Heart left ventricle (tissue), 16 donors: ENCODE data around the gene ARHGAP18. TPM values are rescaled to one million over a fixed set of nuclear protein-coding genes. Genes with fewer than 3 reads are reported as not detected.
A peak's percentile ranks its signal among the peaks of the same experiment; 100 is the strongest.

Experiments
- ATAC-seq, 4 donors: fragments of 200-7000 bp; cut with Tn5 transposase; one replicate each; pipeline ENCODE4 v1.9.1; 2020 to 2022; ENCODE audit warnings: moderate library complexity in 4 of 4, mild to moderate bottlenecking in 3 of 4, moderate number of reproducible peaks in 1 of 4
- DNase-seq, 5 donors: peaks; one replicate each; pipeline ENCODE4 v3.0.0-alpha.2; 2020
- H3K27ac ChIP-seq, 12 donors: fragments of 200-600 bp; sonication (generic) in 4 of 12; one replicate each; pipeline versions ENCODE4 v1.5.0 to v1.8.0; 2016 to 2022; ENCODE audit warnings: mild to moderate bottlenecking in 2 of 12
- H3K27me3 ChIP-seq, 9 donors: fragments of 200-600 bp; sonication (generic) in 2 of 9; one replicate each; pipeline versions ENCODE4 v1.5.1 to v1.8.0; 2016 to 2022; ENCODE audit warnings: mild to moderate bottlenecking in 3 of 9
- H3K36me3 ChIP-seq, 9 donors: fragments of 200-600 bp; sonication (generic) in 2 of 9; one replicate each; pipeline versions ENCODE4 v1.5.0 to v1.8.0; 2018 to 2022; ENCODE audit warnings: mild to moderate bottlenecking in 2 of 9
- H3K4me1 ChIP-seq, 12 donors: fragments of 200-600 bp; sonication (generic) in 4 of 12; one replicate each; pipeline versions ENCODE4 v1.5.0 to v1.8.0; 2016 to 2022; ENCODE audit warnings: mild to moderate bottlenecking in 3 of 12
- H3K4me3 ChIP-seq, 12 donors: fragments of 200-600 bp; sonication (generic) in 4 of 12; one replicate each; pipeline versions ENCODE4 v1.5.0 to v1.8.0; 2017 to 2022; ENCODE audit warnings: mild to moderate bottlenecking in 9 of 12, moderate library complexity in 4 of 12
- H3K9me3 ChIP-seq, 12 donors: fragments of 200-600 bp; sonication (generic) in 4 of 12; one replicate each; pipeline versions ENCODE4 v1.5.0 to v1.8.0; 2016 to 2022; ENCODE audit warnings: mild to moderate bottlenecking in 1 of 12
- POLR2A ChIP-seq, 2 donors: fragments of 450-650 bp; IDR thresholded peaks; one replicate each; pipeline ENCODE4 v1.6.1; 2017; ENCODE audit warnings: antibody characterized with exemption in 2 of 2, mild to moderate bottlenecking in 2 of 2, moderate library complexity in 2 of 2
- WGBS, 4 donors: extraction: QIAGEN DNeasy Blood & Tissue Kit in 2 of 4; methylation state at CpG; one replicate each; pipeline versions ENCODE4 v1.1.5 to v1.1.7; 2013 to 2018; 5-methylcytosine and 5-hydroxymethylcytosine counted together
- intact Hi-C, 10 donors: fragments of 100-400 bp; cut with DNase I; formaldehyde crosslinking; loops; one replicate each; pipeline versions ENCODE4 v1.11.1 to v1.14.2; 2022
- polyA plus RNA-seq, 2 donors: library from polyadenylated mRNA; stranded (reverse); fragments of 200-250 nt; gene quantifications; one replicate each; pipeline ENCODE4 v1.2.3, GENCODE V29; 2013
- total RNA-seq, 9 donors: library from RNA; depleted of rRNA in 2 of 9; stranded (reverse); fragments of >200 nt in 2 of 9; fragmentation: NEBNext Ultra II Directional in 3 of 9; extraction: Animal tissue kit (Norgen Biotek cat#: 25700) in 3 of 9; gene quantifications; one replicate each; pipeline versions ENCODE4 v1.1.0 to v1.2.4, GENCODE V29; 2016 to 2023
- TF ChIP-seq, protein P1 (sequence below), 12 donors: fragments of 200-600 bp; sonication (generic) in 4 of 12; IDR thresholded peaks; one replicate each; pipeline versions ENCODE4 v1.5.0 to v1.8.0; 2018 to 2022; ENCODE audit warnings: antibody characterized with exemption in 12 of 12, mild to moderate bottlenecking in 5 of 12
- donor health status: ischemic (EF 13 %, LVEDD 7.1; RV severe dilation, severe dysfunction).
- donor health status: healthy with polysubstance abuse.
- donor health status: DM: no; HTN: yes; CAD: no.
- donor health status: DM: no; HTN: no; CAD: no.
- donor health status: ischemic (EF 25% LVEDD 6.9; RV normal size, moderate dysfunction).
- donor health status: ischemic (EF 25% LVEDD 5.7; RV mildly dilated, moderate dysfunction).
- donor health status: healthy.
- donor health status: DM: yes; HTN: yes; CAD: no.
- donor health status: ischemic (EF 35%, LVEDD 5.7; RV mildly dilated, moderate dysfunction).
- donor health status: nonischemic (EF 11% LVEDD 7.7; RV severe dilation, severe dysfunction).
- donor health status: DM: yes; HTN: yes; CAD: no.
- donor health status: PGD.
- donor health status: ischemic (EF 29% LVEDD 5.4; RV normal size, mild dysfunction).
- donor health status: nonischemic (EF 23%, LVEDD 6.1; RV moderate dilation, normal function).

ARHGAP18 gene
- total and polyA plus RNA-seq, 11 donors: 1.6 to 26.4 (median 3.9) TPM

DNA sequence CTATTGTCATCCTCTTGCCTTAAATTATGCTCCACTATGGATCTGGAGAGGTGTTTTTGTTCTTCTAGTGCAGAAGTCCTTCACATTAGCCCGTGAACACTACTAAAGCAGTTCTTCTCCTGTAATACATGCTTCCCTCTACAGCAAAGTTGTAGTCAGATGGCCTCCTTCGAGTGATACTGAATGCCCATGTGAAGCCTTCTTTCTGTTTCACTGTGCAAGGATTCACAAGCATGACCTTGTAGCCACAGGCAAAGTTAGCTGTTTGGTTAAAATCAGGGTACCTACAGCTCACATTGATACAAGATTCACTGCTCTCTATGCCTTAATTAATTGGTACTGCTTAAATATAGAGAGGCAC lies 47.6 kb downstream of the ARHGAP18 start:
- no peak overlapping the region for H3K27ac ChIP-seq
- peaks cover 0 to 38% (median 10%) of the 10 kb centered on the region in 12 donors for H3K4me1 ChIP-seq
- intact Hi-C loops: loop anchor here in 1 of 10 donors (5.0 kb wide), 1 partner anchor 45 kb away; no protein-coding TSS in a partner anchor
- H3K9me3 ChIP-seq: no peaks in the 10 kb centered on the region
- H3K27me3 ChIP-seq: no peaks in the 10 kb centered on the region
- ATAC-seq: no peak
- TF ChIP-seq POLR2A (IDR thresholded peaks at IDR 0.05): no peak
- no peak overlapping the region for H3K4me3 ChIP-seq
- no peaks in the 10 kb centered on the region for H3K36me3 ChIP-seq
- WGBS, 4 donors: 77 to 95% (median 78%) methylated on average over 2 of the region's 2 CpGs
- DNase-seq: no peak

DNA sequence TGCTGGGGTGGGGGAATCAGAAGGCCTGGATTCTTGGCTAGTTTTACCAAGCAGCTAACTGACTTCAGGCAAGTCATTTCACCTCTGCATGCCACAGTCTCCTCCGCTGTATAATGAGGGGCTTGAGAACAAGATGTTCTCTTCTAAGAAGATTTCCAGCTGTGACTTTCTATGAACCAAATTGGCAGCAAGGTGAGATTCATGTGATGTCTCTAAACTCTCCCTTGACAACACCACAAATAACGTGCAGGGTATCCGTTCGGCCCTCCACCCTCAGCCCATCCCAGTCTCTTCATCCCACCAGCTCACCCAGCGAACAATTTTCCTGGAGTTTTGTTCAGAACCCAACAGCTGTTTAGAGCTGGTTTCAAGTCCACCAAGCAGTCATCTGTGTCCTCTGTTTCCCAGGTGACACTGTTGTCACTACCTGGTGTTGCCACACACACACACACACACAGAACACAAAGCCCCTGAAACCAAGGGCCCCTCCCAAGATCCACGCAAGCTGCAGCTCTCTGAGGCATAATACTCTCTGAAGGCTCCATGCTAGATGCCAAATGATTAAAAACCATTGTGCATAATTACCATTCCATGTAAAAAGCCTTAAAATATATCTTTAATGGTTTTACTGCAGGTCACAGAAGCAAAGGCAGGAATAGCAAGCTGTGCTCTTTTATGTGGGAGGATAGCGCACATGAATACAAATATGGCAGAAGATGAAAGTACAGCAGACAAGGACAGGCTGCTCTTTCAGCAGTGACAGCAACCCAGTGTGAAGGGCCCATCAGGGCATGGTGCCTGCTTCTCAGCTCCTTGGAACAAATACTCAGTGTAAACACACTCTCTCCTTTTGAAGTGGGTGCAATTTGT lies 48.2 kb downstream of the ARHGAP18 start:
- Histone ChIP-seq H3K9me3 (no peaks in the 10 kb centered on the region), H3K36me3 (no peaks in the 10 kb centered on the region), H3K27ac (no peak overlapping the region), H3K27me3 (no peaks in the 10 kb centered on the region), H3K4me3 (no peak overlapping the region), H3K4me1 (peaks cover 0 to 38% (median 8%) of the 10 kb centered on the region in 12 donors)
- WGBS, 4 donors: 72 to 85% (median 78%) methylated on average over 7 of the region's 7 CpGs
- ATAC-seq: no peak
- no peak for DNase-seq
- TF ChIP-seq, protein P1, sequence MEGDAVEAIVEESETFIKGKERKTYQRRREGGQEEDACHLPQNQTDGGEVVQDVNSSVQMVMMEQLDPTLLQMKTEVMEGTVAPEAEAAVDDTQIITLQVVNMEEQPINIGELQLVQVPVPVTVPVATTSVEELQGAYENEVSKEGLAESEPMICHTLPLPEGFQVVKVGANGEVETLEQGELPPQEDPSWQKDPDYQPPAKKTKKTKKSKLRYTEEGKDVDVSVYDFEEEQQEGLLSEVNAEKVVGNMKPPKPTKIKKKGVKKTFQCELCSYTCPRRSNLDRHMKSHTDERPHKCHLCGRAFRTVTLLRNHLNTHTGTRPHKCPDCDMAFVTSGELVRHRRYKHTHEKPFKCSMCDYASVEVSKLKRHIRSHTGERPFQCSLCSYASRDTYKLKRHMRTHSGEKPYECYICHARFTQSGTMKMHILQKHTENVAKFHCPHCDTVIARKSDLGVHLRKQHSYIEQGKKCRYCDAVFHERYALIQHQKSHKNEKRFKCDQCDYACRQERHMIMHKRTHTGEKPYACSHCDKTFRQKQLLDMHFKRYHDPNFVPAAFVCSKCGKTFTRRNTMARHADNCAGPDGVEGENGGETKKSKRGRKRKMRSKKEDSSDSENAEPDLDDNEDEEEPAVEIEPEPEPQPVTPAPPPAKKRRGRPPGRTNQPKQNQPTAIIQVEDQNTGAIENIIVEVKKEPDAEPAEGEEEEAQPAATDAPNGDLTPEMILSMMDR (IDR thresholded peaks at IDR 0.05): no peak
- no peak for TF ChIP-seq POLR2A (IDR thresholded peaks at IDR 0.05)
- intact Hi-C loops: loop anchor here in 1 of 10 donors (5.0 kb wide), 1 partner anchor 46 kb away; no protein-coding TSS in a partner anchor

DNA sequence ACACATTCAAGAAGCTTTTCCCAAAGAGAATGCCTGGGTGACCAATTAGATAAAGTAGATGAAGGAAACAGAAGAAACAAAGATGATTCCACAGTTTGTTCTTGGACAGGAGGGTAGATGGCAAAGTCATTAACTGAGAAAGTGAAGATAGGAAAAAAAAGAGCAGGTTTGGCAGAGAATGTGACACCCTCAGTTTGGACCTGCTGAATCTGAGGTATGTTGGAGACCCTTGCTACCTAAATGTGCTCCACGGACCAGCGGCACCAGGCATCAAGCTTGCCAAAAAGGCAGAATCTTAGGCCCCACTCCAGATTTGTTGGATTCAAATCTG lies 49.7 kb downstream of the ARHGAP18 start:
- Histone ChIP-seq H3K27me3 (no peaks in the 10 kb centered on the region), H3K4me3 (peak overlapping the region; percentile 1 to 58 (median 49)), H3K27ac (peak overlapping the region in 11 of 12 donors; percentile 50 to 83 (median 72)), H3K4me1 (peaks cover 0 to 41% (median 6%) of the 10 kb centered on the region in 12 donors), H3K9me3 (no peaks in the 10 kb centered on the region), H3K36me3 (no peaks in the 10 kb centered on the region)
- TF ChIP-seq, protein P1 (IDR thresholded peaks at IDR 0.05): no peak
- no peak for TF ChIP-seq POLR2A (IDR thresholded peaks at IDR 0.05)
- WGBS, 4 donors: 24 to 54% (median 52%) methylated on average over 2 of the region's 2 CpGs
- DNase-seq: no peak
- intact Hi-C loops: loop anchor here in 1 of 10 donors (5.0 kb wide), 1 partner anchor 47 kb away; no protein-coding TSS in a partner anchor
- ATAC-seq: peak in 2 of 4 donors; percentile 8 to 10

GRCh38 chr6:129659590-129660345 lies 50.2 kb downstream of the ARHGAP18 start:
- 61 to 72% (median 65%) methylated on average over 14 of the region's 14 CpGs for WGBS, 4 donors
- Histone ChIP-seq H3K4me3 (peak overlapping the region; percentile 1 to 58 (median 49)), H3K27me3 (no peaks in the 10 kb centered on the region), H3K36me3 (no peaks in the 10 kb centered on the region), H3K9me3 (no peaks in the 10 kb centered on the region), H3K27ac (peak overlapping the region; percentile 31 to 83 (median 72)), H3K4me1 (peaks cover 0 to 41% (median 6%) of the 10 kb centered on the region in 12 donors)
- intact Hi-C loops: loop anchor here in 1 of 10 donors (5.0 kb wide), 1 partner anchor 48 kb away; no protein-coding TSS in a partner anchor
- ATAC-seq: peak; percentile 39 to 89 (median 79)
- DNase-seq: peak in 2 of 5 donors; percentile 34 to 40
- TF ChIP-seq, protein P1 (IDR thresholded peaks at IDR 0.05): no peak
- TF ChIP-seq POLR2A (IDR thresholded peaks at IDR 0.05): no peak
